AG09309 (cell line): ENCODE data around the gene EXOSC9.

Experiments
- DNase-seq: peaks from one replicate; pipeline ENCODE4 v3.0.0-alpha.2; 2010; ENCODE audit warnings: low read depth
- H3K4me3 ChIP-seq: 2 replicates; pipeline ENCODE4 v1.5.1; 2011; ENCODE audit warnings: mild to moderate bottlenecking, low read depth, low read length, moderate library complexity; ENCODE audit not compliant: control insufficient read depth
- TF ChIP-seq, protein P1 (sequence below): IDR thresholded peaks from 2 replicates; pipeline ENCODE4 v1.5.1; 2011; ENCODE audit warnings: mild to moderate bottlenecking, low read depth, low read length, inconsistent platforms; ENCODE audit not compliant: insufficient read depth, control insufficient read depth; ENCODE audit errors: missing control alignments

The EXOSC9 gene

DNA sequence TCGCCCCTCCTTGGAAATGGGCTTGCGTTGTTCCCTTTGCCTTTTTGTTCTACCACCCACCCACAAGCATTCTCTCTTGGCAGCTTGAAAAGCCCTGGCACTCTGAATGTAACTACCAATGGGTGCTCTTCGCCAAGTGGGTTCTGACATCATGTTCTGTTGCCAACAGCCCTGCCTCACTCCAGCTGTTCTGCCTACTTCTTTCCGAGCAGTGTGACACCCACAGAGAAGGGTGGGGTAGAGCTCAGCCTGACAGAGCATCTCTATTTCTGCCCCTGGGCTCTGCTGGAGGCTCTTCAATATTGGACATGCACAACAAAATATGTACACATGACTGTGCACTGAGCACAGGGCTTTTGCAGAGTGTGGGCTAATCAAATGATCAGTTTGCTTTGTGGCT lies 15.6 kb upstream of the EXOSC9 start:
- TF ChIP-seq, protein P1, sequence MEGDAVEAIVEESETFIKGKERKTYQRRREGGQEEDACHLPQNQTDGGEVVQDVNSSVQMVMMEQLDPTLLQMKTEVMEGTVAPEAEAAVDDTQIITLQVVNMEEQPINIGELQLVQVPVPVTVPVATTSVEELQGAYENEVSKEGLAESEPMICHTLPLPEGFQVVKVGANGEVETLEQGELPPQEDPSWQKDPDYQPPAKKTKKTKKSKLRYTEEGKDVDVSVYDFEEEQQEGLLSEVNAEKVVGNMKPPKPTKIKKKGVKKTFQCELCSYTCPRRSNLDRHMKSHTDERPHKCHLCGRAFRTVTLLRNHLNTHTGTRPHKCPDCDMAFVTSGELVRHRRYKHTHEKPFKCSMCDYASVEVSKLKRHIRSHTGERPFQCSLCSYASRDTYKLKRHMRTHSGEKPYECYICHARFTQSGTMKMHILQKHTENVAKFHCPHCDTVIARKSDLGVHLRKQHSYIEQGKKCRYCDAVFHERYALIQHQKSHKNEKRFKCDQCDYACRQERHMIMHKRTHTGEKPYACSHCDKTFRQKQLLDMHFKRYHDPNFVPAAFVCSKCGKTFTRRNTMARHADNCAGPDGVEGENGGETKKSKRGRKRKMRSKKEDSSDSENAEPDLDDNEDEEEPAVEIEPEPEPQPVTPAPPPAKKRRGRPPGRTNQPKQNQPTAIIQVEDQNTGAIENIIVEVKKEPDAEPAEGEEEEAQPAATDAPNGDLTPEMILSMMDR: no peak
- no peak overlapping the region for H3K4me3 ChIP-seq
- no peak for DNase-seq

DNA sequence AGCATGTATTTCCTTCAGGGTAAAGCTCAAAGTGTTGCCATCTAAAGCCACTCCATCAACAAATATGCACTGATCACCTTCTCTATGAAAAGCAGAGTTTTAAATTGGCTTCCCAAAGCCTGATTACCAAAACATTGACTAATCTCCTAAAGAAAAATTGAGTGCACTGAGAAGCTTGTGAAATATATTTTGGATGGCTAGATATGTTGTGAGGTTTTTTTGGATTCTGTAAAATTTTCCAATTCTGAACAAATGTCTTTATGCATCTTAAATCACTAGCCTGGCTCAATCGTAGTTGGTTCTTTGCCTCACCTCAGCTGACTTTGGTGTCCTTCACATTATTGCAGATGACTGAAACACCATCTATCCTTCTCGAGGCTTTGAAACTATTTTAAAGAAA lies 14.9 kb upstream of the EXOSC9 start:
- TF ChIP-seq, protein P1: no peak
- no peak overlapping the region for H3K4me3 ChIP-seq
- DNase-seq: no peak

DNA sequence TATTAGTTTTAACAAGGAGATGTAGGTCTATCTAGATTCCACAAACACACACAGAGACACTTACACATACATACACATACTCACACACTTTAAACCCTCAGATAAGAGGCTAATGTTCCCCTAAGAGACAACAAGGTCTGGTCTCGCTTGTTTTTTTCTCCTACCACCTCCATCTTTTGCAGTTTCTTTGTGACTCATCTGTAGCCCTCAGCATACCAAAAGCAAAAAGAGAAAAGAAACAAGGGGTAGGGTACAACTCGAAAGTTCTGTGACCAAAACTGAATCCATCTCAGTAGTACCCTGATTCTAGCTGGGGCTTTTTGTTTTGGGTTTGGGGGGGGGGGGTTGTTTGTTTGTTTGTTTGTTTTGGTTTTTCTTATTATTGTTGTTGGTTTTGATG lies 12.2 kb upstream of the EXOSC9 start:
- no peak for DNase-seq
- TF ChIP-seq, protein P1: no peak
- H3K4me3 ChIP-seq: no peak overlapping the region

DNA sequence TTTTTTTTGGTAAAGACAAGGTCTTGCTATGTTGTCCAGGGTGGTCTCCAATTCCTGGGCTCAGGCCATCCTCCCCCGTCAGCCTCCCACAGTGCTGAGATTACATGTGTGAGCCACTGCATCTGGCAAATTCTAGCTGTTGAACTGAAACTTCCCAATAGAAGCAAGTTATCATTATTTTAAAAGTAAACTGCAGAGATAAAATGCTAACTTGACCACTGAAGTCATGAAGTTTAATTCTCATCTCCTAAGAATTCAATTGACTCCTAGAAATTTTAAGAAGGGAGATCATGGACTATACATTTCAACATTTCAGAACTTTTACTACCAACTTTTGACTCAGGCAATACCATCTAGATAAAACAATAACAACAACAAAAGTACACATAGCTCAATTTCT lies 11.7 kb upstream of the EXOSC9 start:
- no peak overlapping the region for H3K4me3 ChIP-seq
- TF ChIP-seq, protein P1: no peak
- DNase-seq: no peak

DNA sequence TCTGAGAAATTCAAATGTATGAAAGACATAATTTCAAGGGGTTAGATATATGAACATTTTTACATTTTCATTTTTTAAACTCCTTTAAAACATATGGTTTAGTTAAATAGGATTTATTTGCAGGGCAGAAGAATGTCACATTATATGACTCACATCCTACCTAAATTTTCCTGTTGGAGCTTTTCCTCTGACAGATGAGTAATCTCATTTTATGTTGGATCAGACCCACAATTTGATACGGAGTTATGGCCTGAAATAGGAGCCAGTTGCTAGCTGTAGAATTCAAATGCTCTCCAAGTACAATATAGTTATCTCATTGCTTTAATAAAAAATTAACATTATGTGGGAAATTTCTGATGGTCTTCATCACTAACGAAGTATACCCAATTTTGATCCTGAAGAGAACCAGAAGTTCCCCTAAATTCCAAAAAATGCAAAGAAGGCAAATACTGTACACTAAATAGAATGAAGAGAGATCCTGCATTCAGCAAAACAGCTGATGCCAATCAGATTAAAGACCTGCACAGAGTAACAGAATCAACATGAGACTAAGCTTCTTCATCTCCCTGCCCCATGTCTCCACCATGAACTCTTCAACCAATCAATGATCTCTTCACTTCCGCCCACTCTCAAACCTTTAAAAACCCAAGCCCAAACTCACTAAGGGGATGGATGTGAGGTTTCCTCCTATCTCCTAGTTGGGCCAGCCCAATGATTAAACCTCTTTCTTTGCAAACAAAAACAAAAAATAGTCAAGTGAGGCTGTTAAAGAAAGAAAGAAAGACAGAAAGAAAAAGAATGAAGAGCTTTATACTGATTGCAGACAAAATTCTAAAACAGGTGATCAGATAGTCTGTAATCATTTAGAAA lies 10.9 kb upstream of the EXOSC9 start:
- TF ChIP-seq, protein P1: no peak
- peak; percentile 62 for DNase-seq
- no peak overlapping the region for H3K4me3 ChIP-seq

DNA sequence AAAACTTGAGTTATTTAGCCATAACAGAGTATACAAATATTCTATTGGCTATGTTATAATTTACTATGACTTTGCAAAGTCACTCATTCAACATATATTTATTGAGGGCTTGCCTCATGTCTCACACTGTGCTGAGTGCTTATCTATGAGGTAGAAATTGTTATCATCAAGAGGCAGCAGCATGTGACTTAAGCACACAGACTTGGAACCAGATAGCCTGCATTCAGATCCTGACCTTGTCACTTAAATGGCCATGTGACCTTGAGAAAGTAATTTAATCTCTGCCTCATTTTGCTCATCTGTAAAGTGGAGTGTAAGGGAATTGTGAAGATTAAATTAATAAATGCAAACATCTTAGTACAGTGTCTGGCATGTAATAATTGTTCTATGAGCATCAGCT lies 10.1 kb upstream of the EXOSC9 start:
- no peak overlapping the region for H3K4me3 ChIP-seq
- DNase-seq: no peak
- TF ChIP-seq, protein P1: no peak
